Limb (tissue), 2 donors: ENCODE data around the gene DLGAP1.
"Not testable (repeated sequence)": the region's sequence is repeated elsewhere in the genome, so short reads cannot be mapped to it uniquely, and the experiment has no call there.

Experiments used
- DNase-seq, 2 donors: peaks; one replicate each; pipeline ENCODE4 v3.0.0-alpha.2; 2016; ENCODE audit errors: extremely low spot score in 2 of 2

Gene DLGAP1

GRCh38 chr18:3481696-3482210 is 973.4 kb downstream of the DLGAP1 start:
- DNase-seq = peak; percentile 59 to 70

- DNase-seq = no peak
Observed at GRCh38 chr18:3480827-3481573, 974.1 kb downstream of the DLGAP1 start.

GRCh38 chr18:3479978-3480509 is 975.1 kb downstream of the DLGAP1 start:
- no peak for DNase-seq

DNA sequence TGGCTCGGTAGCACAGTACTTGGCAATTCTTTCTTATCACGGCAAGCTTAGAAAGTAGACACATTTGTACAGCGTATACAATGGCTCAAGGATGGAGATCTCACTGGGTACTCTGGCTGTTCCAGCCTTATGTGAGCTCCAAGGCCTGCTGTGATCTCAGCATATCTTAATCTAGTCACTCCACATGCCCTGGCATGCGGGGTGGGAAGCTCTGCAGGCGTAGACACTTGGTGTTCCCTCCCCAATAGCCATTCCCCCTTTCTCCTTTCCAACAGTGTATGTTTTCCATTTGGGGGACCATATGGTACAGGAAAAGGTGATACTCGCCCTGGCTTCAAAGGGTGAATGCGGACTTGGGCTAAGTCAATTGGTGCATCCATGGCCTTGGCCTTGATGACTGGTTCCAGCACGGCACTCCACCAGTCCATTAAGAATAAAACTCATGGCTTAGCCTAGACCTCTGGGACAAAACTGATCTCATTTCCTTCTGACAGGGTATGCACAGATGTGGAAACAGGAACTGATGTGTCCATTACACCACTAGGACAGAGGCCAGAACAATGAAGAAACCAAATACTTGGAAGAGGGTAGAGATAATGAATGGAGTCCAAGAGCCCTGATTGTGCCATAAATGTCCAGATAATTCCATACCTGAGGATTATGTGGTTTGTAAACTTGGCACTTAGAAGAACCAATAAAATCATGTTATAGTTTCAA is 976.7 kb downstream of the DLGAP1 start:
- no peak for DNase-seq

- no peak for DNase-seq
Observed at GRCh38 chr18:3472681-3473544, 982.2 kb downstream of the DLGAP1 start.

DNA sequence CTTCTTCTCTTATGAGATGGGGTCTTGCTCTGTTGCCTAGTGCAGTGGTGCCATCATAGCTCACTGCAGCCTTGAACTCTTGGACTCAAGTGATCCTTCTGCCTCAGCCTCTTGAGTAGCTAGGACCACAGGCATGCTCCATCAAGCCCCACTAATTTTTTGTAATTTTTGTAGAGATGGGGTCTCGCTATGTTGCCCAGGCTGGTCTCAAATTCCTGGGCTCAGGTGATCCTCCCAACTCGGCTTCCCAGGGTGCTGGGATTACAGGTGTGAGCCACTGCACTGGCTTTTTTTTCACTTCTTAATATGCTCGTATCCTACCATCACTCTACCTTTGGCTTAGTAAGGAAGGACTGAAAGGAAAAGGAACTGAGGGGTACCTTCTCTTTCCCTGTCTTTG is 983.0 kb downstream of the DLGAP1 start:
- DNase-seq = not testable (repeated sequence)

DNA sequence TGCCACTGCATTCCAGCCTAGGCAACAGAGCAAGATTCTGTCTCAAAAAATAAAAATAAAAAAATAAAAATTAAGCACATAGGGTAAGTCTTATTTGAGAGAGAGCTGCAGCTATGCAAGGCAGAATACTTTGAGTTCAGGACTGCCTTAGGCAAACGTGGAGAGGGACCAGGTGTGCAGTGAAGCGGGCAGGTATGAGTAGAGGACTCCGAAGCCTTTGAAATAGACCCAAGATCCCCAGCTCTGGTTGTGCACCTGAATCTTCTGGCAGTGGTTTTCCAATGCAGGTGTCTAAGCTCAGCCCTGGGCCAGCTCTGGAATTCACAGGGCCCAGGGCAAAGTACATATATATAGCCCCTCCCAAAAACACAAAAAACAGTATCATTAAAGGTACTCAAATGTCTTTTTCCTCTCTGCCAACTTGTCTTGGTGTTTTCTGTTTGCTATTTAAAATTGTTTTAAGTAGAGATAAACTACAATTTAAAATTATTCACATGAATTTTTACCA is 983.9 kb downstream of the DLGAP1 start:
- DNase-seq = no peak

- no peak for DNase-seq
Observed at GRCh38 chr18:3468833-3469232, 986.3 kb downstream of the DLGAP1 start.

GRCh38 chr18:3468066-3468705 is 986.9 kb downstream of the DLGAP1 start:
- DNase-seq = no peak

- no peak for DNase-seq
Observed at GRCh38 chr18:3466872-3467271, 988.2 kb downstream of the DLGAP1 start.

GRCh38 chr18:3466045-3466444 is 989.1 kb downstream of the DLGAP1 start:
- no peak for DNase-seq

DNA sequence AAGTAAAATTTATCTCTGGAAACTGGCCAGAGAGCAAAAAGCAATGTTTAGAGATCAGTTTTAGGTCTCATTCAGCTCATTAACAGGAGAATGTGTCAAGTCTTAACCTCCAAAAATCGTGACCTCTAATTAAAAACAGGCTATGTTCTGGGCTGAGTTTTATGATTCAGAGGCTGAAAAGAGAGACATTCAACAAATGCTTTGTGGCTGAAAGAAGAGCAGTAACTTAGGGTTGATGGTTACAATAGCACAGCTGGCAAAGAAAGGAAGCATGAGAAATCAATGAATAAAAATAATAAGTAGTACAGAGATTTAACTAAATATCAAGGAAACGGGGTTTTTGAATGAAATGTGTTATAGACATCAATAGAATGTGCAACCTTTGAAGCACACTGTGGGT is 992.1 kb downstream of the DLGAP1 start:
- DNase-seq = no peak

- no peak for DNase-seq
Observed at GRCh38 chr18:3461704-3462103, 993.4 kb downstream of the DLGAP1 start.

DNA sequence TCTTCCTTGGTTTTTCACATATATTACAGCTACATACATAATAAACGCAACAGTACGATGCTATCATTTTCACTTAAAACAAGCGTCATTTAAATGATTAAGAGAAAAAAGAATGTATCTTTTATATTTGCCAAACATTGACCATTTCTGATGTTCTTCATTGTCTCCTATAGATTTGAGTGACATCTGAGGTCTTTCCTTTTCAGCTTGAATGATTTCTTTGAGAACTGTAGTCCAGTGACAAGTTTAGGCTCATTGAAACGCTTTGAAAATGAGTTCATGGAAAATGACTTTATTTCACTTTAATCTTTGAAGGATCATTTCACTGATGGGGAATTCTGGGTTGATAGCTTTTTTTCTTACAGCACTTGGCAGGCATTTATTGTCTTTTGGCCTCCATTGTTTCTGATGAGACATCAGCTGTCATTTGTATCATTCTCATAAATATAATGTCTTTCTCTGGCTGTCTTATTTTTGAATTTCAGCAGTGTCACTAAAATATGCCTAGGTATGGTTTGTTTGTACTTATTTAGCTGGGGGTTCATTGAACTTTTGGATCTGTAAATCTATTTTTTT is 994.2 kb downstream of the DLGAP1 start:
- DNase-seq = no peak

GRCh38 chr18:3458952-3459853 is 995.9 kb downstream of the DLGAP1 start:
- no peak for DNase-seq

DNA sequence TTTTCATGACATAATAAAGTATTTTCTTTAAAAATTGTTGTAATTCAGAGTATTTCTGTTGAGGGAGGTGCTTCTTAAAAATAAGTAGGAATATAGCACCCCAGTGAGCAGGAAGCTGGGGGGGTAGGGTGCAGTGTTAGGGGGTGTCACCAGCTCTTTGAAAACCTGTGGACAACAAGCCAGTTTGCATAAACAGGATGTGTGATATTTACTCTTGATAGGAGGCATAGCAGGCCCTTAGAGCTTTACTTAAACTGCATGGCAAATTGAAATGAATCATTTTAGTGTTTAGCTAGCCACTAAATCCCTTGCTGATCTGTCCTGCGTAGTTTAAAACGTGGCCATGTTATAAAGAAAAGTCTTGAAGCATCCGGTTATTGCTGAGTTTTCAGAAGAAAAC is 996.7 kb downstream of the DLGAP1 start:
- DNase-seq = no peak

DNA sequence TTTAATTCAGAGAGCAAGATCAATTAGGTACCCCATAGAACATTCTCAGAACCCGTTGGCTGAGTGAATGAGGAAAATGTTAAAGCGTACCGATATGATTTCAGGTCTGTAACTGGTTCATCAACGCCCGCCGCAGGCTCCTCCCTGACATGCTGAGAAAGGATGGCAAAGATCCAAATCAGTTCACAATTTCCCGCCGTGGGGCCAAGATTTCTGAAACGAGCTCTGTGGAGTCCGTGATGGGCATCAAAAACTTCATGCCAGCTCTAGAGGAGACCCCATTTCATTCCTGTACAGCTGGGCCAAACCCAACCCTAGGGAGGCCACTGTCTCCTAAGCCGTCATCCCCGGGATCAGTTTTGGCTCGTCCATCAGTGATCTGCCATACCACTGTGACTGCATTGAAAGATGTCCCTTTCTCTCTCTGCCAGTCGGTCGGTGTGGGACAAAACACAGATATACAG is 997.8 kb downstream of the DLGAP1 start:
- DNase-seq = no peak

DNA sequence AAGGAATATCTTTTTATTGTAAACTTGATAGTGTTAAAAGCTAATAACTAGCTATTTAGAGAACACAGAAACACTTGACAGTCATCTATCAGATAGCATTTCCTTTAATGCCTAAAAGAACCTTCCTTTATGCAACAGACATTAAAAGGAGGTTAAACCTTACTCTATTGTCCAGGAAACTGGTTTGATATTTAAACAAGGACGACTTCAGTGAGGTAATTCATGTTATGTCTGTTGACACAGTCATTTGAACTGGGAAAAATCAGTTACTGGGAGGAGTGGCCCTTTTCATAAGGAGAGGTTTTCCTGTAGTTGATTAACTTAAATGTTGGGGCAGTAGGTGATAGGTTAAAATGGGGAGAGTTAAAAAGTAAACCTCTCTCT is 998.4 kb downstream of the DLGAP1 start:
- no peak for DNase-seq

GRCh38 chr18:3455907-3456685 is 999.0 kb downstream of the DLGAP1 start:
- DNase-seq = no peak
